Pons (tissue), 1 donor: ENCODE measurements around the gene TNFRSF11A.

Experiments
- DNase-seq: peaks from one replicate; pipeline ENCODE4 v3.0.0-alpha.2; 2016; ENCODE audit warnings: low spot score

TNFRSF11A gene

DNA sequence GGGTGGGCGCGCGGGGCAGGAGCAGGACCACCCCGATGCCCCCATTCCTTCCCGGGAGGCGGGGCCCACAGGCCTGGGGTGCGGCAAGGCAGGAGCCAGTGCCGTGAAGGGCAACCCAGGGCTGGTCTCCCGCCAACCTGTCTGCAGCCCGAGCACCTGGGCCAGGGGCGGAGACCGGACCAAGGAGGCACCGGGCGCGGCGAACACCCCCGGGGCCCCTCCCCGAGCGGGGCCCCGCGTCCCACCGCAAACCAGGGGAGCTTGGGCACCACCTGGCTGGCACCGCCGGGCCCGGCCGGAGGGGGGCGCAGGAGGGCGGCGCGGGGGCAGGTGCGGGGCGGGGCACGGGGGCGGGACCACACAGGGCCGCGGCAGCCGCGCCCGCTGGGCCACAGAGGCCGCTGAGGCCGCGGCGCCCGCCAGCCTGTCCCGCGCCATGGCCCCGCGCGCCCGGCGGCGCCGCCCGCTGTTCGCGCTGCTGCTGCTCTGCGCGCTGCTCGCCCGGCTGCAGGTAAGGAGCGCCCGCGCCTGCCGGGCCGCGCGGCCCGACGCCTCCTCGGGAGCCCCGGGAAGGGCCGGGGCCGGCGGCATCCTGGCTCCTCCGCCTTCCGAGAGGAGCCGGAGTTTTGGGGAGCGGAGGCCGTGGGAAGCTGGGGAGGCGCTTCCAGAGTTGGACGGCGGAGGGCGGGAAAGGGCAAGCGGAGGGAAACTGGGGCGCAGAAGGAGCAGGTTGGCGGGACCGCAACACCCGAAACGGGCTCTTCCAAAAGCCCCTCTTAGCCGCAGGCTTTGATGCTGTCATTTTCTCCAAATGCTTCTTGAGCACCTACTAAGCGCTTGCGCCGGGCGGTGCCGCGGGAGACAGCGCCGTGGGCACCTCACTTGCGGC is at the start of gene TNFRSF11A:
Gene TNFRSF11A, plus strand, starts transcription at position 394 of the 889 bp plus-strand sequence. Its CDS starts 43 bp downstream, at position 437.
- DNase-seq, result no peak

DNA sequence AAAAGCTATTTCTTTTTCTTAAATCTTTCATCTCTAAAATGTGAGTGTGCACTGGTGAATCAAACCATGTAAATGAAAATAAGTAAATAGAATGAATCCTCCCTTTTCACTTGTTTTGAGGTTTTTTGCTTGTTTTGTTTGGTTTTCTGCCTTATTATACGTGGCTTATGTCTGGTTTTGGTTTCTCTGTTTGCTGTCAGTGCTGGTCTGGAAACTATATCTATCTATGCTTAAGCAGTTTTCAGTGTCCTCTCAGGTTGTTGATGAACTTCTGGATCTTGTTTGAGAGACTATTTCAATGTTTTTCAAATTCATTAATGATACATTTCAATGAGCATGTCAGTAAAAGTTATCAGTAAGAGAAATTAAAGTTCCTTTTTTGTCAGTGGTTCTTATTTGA is 48.1 kb upstream of the TNFRSF11A start:
- DNase-seq, result no peak

DNA sequence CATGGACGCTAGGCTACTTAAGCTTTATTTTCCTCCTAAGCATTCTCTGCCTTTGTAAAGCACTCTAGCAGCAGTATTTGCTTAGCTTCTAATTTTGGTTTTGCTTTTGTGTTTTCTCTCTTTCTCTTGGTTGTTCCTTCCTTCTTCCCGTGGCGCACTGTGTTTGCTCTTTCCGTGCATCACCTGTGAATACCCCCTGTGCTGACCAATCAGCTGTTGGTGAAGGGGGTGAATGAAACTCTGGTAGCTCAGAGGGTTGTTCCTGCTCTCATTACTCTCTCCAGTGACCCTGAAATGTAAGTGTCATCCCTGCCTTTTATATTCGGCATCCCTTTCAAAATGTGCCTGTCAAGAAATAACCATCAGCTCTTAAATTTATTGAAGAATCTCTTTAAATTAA is 45.5 kb upstream of the TNFRSF11A start:
- DNase-seq, result no peak

DNA sequence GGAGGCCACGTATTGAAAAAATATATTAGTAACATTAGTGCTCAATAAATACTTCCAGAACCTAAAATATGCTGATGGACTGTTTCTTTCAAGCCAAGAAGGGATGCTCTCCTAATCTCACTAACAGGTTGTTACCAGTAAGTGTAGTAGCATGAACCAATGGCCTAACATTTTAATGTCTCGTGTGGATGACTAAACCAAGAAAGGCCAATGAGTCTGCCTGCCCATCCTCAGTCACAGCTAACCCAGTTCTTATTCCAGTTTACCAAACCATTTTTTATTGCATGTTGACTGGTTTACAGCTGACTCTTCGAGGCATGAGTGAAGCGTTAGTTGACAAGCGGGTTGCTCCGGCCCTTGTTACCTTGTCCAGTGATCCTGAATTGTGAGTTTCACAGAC is 45.1 kb upstream of the TNFRSF11A start:
- DNase-seq, result no peak

DNA sequence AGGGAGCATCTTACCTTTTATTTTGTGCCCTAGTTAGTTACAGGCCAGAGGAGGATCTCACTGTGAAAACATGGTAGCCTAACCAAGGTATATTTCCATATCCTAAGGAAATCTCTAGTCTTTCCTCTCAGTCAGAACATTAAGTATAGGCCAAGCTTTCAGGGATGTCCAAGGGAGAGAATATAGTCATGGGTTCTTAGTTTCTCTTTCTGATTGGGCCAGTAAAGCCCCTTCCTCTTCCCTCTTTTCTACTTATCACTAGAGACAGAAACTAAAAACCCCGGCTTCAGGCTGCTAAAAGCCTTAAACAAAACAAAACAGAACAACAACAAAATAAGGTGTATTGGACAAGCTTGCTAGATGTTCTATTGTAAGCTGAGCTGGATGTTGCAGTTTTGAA is 44.3 kb upstream of the TNFRSF11A start:
- no peak for DNase-seq

DNA sequence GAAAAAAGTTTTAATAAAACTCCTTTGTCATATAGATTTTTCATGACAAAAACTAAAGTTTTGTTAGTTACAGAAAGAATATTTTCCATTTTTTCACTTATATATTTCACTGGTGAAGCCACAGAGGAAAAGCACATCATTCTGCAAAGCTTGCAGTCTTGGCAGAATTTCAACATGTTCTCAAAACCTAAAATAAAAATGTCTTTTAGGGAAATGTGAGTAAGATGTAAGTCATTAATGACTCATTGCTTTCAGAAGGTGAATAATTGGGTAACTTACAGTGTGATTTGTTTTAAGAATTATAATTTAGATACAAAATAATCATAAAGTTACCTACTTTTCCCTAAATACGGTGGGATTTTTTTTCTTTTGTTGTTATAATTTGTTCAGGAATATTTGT is 43.4 kb upstream of the TNFRSF11A start:
- DNase-seq, result no peak

DNA sequence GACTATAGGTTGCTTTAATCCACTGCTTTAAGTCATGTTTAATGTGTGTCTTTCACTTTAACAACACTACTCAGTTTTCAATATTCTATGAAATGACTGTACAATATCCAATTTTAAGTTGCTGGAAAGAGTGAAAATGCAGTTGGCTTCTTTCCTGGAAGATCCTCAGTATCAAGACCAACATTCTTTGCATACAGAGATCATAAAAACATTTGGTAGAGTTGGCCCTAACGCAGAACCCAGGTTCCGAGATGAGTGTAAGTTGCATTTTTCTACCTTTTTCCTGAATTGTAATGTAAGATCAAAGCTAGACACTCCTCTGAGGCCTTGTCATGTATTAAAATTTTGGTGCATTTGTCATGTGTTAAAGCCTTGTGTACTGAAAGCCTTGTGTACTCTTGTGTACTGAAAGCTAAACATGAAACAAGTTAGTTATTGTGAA is 42.9 kb upstream of the TNFRSF11A start:
- no peak for DNase-seq

DNA sequence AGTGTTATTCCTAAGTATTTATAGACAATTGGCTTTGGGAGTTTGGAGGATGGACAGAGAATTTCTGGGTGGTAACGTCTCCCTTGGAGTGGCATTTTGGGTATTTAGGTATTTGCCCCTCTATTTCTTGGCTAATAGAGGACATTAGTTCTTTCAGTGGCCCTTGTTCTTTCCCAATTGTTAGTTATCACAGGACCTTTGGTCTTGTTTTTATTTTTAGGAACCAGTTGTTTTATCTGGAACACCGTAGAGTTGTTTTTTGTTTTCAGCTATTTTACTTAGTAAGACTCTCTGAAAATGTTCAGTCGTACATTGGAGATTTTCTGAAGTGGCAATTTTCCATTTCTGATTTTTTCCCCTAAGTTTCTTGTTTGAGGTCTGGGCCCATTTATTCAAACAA is 40.5 kb upstream of the TNFRSF11A start:
- DNase-seq, result no peak

DNA sequence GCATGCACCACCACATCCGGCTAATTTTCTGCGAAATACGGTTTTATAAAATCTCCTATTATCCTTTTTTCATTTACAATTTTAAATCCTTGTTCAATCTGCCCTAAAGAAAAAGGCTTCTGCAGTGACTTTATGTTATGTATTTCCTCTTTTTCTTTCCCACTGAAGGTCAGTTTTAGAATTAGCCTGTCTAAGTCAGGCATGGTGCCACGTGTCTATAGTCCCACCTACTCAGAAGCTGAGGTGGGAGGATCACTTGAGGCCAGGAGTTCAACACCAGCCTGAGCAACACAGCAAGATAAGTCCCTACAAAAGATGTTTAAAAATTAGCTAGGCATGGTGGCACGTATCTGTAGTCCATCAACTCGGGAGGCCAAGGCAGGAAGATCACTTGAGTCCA is 39.8 kb upstream of the TNFRSF11A start:
- no peak for DNase-seq

DNA sequence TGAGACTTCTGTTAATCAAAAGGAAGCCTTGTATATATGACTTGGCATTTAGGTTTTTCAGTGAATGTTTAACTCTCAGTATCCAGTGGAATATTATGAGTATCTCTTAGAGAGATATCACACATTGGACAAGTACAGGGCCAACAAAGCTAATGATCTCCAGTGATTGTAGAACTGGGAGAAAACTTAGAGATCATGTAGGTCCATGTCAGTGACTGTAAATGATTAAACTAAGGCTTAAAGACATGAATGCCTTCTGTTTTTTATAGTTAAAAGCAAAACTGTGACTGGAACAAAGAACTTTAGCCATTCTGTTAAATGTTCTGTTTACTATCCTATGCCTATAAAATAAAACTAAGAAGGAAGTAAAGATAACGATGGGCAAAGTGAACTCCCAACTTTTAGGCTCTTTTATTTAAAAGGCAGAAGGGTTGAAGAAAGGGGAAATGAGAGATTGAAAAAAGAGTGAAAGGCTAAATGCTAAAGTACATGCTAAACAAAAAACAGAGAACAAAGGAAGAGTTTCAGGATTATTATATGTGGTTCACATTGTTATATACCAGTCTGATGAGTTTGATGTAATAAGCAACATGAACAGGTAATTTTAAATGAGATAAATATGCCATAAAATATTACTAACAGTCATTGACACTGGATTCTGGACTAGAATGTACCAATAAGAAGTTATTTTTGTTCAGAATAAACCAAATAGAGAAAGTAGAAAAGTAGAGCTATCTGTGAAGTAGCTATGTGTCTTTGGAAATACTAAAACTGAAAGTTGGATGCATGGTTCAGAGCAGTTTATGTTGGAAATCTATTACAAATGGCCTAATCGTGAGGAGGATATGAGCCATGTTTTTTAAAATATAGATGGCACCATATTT is 37.1 kb upstream of the TNFRSF11A start:
- no peak for DNase-seq

DNA sequence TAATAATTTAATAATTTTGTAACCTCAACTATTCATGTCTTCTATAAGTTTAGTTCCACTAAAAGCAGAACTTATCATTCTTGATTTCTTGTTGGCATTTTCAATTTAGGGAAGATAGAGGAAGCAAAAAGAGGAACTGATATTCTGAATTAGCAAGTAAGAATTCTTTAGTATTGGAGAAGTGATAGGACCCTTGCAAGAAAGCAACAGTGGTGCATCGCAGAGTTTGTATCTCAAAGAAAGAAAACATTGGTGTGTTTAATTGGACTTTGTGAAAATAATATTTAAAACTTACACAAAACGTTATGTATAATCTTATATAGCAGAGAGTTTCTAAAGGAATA is 36.5 kb upstream of the TNFRSF11A start:
- DNase-seq, result peak; percentile 49

DNA sequence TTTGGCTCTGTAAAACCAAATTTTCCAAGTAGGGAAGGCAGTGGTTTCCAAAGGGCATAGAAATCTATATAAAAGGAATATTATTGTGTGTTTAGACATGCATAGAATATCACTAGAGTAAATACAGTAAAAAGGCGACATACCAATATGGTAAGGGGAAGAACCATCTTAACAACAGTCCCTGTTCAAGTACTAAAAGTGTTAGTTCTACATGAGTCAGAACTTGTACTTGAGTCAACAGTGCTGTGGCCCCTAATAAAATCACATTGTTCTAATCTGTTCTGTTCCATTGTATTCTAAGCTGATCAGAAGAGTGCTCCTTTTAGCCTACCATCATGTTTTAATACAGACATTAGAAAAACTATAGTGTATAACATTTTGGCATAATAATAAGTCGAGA is 36.1 kb upstream of the TNFRSF11A start:
- DNase-seq, result no peak

DNA sequence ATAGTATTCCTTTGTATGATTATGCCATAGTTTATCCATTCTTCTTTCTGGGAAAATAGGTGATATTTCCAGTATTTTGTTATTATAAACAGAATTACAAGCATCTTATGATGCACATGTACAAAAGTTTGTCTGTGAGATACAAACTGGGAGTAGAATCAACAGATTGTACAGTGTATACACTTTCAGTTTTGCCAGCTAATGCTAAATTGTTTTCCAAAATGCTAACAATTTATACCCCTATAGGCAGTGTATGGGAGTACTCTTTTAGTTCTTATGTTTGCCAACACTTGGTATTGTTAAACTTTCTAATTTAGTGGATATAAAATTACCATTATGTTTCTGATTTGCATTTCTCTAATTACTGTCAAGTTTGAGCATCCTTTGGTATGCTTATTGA is 31.0 kb upstream of the TNFRSF11A start:
- DNase-seq, result no peak

DNA sequence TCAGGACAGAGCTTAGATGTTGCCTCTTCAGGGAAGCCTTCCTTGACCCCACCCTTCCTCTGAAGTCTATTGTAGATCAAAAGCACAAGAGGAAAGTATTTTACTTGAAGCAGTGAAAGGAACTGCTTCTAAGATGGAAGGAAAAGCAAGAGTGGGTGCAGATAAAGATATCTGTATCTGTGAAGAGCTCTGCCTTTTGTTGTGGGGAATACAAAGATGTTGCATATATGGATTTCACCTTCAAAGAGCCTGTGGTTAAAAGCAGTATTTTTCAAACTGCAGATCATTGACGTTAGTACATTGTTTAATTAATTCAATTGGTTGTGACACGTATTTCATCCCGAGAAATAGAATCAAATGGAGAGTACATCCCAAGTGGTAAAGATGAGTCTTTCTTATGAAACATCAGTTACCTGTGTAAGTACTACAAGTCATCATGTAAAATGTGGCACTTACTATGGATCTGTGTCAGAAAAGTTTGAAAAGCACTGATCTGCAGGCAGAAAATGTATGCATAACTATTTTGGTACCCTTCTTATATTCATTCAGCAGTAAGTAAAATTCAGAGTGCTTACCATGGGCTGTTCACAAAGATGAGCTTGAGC is 24.6 kb upstream of the TNFRSF11A start:
- DNase-seq, result no peak

DNA sequence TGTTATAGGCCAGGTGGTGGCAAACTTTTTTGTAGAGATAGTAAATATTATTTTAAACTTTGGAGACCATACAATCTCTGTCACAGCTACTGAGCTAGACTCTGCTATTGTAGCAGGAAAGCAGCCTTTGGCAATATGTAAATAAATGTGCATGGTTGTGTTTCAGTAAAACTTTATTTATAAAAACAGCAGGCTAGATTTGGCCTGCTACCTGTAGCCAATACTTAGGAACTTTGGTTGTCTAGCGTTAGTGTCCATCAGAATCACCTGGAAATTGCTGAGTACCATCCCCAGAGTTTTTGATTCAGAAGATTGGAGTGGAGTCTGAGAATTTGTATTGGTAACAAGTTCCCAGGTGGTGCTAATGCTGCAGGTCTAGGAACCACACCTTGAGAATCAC is 23.8 kb upstream of the TNFRSF11A start:
- DNase-seq, result no peak

DNA sequence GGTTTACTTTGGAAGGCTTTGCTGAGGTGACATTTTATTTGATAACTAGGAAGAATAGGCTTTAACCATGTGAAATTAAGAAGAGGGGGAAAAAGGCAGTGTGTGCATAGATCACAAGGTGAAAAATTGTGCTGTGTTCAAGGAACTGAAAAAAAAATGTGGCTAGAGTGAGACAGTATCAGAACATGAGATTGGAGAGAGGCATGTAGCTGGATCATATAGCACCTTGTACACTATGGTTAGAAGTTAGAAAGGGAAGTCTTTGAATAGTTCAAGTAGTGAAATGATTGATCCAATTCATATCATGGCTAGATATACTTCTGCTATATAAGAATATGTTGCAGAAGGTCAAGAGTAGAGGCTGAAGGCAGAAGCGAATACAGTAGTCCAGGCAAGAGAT is 12.3 kb upstream of the TNFRSF11A start:
- DNase-seq, result no peak

DNA sequence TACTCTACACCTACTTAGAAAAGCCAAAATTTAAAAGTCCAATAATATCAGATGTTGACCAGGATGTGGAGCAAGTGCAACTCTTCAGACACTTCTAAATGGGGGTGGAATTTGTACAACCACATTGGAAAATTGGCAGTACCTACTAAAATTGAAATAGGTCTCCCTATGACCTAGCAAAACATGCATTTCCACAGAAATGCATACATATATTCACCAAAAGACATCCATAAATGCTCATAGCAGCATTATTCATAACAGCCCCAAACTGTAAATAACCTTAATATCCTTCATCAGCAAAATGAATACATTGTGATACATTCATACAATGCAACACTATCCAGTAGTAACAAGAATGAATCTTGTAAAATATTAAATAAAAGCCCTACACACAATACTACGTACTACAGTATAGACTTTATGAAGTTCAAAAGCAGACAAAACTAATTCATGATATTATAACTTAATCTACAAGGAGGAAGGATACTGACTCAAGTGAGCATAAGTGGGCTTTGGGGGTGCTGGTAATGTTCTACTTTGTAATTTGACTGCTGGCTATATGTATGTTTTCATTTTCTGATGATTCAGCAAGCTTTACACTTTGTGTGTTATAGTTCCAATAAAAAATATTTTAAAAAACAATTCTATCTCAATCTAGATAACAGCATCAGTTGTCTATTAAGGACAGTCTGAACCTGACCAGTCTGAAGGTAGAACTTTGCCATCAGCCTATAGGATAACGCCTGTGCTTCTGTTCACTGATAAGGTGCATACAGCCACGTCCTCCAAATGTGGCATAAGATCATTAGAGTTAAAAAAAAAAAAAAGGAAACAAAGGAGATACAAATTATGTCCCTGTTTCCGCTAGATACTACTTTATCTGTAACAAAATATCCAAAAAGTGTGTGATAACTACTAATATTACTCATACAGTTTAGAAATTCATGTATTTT is 6.6 kb upstream of the TNFRSF11A start:
- DNase-seq, result no peak

DNA sequence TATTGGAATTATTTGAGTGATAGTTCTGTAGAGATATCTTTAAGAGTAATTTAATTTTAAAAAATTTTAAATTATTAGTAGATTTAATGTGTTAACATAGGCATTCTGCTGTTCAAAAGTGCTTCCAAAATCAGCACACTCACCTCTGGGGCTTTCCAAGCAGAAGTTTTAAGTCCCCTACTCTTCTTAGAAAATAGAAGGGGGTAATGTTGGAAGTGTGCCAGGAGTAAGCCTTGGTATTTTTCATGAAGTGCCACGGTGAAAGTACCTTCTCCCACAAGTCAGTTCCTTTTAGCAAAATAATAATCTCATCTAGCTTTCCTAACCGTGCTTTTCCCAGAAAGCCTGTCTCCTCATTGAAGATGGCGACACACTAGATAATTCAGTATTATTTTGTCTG is 3.9 kb upstream of the TNFRSF11A start:
- DNase-seq, result no peak

DNA sequence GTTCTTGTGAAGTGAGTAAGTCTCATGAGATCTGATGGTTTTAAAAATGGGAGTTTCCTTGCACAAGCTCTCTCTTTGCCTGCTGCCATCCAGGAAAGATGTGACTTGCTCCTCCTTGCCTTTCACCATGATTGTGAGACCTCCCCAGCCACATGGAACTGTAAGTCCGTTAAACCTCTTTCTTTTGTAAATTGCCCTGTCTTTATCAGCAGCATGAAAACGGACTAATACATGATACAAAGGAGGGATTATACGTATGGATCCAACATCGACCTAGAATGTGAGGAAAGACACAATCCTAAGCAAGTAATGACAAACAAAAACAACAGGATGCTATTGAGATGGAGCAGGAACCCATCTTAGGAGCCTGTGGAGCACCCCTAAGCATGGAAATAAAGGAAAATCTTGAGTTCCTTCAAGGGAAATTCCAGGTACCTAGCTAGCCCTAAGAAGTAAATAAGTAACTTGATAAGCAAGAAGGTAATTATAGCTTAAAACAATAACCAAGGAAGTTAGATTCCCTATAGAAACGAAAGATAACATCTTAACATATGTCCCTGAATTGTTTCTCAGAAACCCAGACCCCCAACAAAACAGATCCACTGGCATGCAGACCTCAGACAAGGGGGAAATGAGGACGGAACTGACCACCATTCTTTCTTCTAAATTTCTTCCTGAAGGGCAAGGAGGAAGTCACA is 1.5 kb upstream of the TNFRSF11A start:
- no peak for DNase-seq

DNA sequence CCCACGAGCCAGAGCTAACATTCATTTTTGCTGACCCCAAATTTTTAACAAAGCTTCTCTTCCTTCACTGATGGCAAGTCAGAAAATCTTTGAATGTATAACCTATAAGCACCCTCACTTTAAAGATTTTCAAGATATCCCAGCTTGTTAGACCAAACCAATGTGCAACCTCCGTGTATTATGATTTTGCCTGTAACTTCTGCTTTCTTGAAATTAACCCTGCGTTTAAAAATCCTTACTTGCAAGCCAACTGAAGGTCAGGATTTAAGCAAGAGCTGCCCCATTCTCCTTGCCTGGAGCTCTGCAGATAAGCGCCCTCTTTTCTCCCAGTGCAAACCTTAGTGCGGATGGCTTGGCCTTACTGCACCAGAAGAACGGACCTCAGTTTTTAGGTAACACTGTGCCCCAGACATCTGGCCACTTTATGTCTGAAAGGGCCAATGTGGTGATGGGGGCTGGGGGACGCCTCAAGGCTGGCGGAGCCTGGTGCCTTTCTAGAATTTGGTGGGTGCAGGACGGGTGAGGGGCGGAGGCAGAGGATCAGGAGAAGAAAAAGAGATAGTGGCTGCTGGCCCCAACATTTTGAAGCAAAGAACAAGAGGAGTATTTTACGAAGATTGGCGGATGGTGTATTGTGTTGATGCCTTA is 805 bp upstream of the TNFRSF11A start:
- DNase-seq, result no peak
